ENCODE data around the gene TACSTD2. TPM values are rescaled to one million over a fixed set of nuclear protein-coding genes. Genes with fewer than 3 reads are reported as not detected.
"Not testable (repeated sequence)": the region's sequence is repeated elsewhere in the genome, so short reads cannot be mapped to it uniquely, and the experiment has no call there.

The TACSTD2 gene
- total RNA-seq, 1 donor from 2014 or later, result under 0.01 TPM

DNA sequence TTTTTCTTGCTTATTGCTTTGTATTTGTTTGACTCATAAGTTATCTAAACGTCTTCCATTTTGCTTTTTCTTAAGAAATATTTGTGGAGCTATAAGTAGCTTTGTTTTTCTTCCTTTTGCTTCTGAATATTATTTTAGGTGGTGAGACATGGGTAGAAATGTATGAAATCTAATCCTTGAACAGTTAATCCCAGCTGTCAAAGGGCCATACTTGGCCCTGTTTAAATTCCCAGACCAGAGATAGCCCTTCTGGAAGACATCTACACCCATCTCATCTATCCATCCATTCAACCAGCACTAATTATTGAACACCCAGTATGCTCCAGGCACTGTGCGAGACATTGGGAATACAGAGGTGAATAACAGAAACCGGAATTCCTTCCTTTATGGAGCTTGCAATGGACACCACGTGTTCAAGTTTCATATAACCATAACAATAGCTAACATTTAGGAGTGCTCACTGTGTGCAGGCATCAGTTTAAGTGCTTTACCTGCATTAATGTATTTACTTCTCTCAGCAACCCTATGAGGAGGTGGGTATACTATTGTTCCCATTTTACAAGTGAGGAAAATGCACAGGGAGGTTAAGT lies 8.7 kb downstream of the TACSTD2 start:
- FAIRE-seq (no peak), DNase-seq (ENCODE audit: low spot score in 2 of 2) (no peak)

DNA sequence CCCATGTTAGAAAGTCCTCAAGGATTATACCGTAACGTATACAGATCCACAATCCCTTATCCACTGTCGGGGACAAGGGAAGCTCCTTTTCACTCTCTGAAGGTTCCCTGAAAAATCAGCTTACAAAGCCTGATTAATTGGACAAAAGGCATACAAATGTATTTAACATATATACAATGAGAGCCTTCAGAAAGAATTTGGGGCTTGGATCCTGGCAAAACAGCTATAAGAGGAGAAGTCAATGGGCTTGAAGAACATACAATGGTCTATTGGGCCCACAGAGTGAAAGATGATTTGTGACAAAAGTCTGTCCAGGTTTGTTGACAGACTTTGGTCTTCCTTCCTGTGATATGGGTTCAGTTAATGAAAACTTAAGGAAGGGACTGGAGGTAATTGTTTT lies 10.7 kb downstream of the TACSTD2 start:
- FAIRE-seq (no peak), DNase-seq (ENCODE audit: low spot score in 2 of 2) (no peak)

DNA sequence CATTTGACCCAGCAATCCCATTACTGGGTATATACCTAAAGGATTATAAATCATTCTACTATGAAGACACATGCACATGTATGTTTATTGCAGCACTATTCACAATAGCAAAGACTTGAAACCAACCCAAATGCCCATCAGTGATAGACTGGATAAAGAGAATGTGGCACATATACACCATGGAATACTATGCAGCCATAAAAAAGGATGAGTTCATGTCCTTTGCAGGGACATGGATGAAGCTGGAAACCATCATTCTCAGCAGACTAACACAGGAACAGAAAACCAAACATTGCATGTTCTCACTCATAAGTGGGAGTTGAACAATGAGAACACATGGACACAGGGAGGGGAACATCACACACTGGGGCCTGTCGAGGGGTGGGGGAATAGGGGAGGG lies 13.3 kb downstream of the TACSTD2 start:
- DNase-seq (ENCODE audit: low spot score in 2 of 2); FAIRE-seq: not testable (repeated sequence)

DNA sequence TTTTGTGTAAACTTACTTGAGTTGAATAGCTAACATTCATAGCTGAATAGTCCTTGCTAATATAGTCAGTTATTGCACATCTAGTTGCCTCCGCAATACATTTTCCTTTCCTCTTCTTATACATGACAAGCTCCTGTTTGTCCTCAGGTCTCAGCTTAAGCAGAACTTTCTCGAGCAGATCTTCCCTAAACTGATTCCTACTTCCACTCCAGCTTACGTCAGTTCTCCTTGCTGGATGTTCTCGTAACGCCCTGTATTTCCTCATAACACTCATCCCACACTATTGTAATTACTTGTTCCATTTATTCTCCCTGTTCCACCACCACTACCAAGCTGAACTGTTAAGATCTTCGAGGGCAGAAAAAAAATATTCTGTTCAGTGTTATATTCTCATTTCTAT lies 15.4 kb downstream of the TACSTD2 start:
- DNase-seq (ENCODE audit: low spot score in 2 of 2) (no peak), FAIRE-seq (no peak)

DNA sequence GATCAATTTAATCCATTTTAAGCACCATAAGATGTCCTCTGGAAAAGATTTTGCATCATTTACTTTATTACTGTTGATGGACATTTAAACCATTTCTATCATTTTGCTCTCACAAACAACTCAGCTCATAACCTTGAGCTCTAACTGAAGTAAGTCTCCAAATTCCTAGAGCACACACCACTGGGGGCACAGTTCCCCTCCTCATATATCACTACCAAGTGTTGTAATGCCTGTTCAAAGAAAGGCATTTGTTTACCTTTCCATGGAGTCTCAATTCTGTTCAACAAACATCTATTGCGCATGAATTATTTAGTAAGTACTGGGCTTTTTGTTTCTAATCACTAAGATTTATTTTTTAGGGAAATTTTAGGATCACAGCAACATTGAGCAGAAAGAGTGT lies 21.7 kb downstream of the TACSTD2 start:
- no peak for FAIRE-seq
- no peak for DNase-seq (ENCODE audit: low spot score in 2 of 2)

DNA sequence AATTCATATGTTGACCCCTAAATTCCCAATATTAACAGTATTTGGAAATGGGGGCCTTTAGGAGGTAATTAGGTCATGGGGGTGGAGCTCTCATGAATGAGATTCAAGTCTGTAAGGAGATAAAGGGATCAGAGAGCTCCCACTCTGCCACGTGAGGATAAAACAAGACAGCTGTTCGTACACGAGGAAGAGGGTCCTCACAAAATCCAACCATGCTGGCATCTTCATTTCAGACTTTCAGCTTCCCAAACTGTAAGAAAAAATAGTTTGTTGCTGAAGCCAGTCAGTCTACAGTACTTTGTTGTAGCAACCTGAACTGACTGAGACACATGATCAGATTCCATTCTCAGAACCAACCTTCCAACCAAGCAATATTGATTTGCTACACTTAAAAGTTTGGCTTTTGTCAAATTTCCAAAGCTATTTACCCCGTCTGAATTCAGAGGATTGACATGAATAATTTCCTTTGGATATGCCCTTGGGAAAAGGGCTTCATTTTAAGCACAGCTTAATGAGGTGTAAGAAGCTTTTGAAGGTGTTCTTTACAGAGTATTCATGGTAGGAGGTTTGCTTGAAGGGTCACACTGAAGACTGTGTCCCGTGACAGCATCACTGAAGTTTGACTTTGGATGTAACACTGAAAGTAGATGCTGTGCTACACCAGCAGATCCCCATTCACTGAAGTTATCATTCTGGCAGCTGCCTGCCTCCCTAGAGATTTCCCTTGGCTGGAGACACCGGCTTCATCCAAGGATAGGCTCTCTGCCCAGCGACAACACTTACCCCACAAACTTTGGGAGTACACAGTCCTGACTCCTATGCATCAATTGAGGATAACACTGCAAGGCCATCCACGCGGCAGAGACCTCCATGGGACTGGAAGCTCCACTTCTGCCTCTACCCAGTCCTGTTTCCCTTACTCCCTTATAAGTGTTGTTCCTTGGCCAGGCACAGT lies 25.6 kb downstream of the TACSTD2 start:
- no peak for DNase-seq (ENCODE audit: low spot score in 2 of 2)

DNA sequence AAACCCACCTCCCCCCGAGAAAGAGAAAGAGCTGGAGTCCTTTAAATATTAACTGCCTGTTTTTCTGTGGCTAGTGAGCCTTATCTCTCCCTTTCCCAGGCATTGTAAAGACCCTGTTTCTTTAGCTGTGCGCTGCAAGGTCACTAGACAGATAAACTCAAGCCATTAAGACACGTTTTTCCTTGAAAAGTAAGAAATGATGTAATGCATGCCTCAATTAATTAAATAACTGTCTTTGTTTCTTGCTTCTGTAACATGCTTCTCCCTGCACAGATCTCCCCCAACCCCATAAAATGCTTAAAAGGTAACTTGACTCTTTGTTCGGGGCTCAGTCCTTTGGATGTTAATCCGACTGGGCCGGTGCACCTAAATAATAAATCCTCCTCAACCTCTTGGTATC lies 27.8 kb downstream of the TACSTD2 start:
- DNase-seq (ENCODE audit: low spot score in 2 of 2); FAIRE-seq: not testable (repeated sequence)

More for the DNA sequence above, 25.6 kb downstream of the TACSTD2 start:
- FAIRE-seq, result no peak

DNA sequence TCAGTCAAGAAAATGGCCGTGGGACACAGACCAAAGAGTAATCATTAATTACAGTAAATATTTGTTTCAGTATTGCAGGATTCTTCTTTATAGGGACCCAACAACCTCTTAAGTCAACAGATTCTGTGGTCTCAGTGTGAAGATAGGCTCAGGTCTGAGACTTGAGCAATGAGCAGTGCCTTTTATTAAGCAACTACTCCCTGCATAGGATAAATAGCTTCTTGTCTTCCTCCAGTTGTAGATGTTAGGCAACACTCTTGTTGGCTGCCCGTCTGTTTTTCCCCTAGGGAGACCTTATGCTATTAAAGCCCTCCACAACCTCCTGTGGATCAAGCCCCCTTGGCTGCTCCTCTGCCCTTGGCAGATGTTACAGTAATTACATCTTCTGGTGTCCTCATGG lies 28.7 kb downstream of the TACSTD2 start:
- DNase-seq (ENCODE audit: low spot score in 2 of 2), result no peak
- no peak for FAIRE-seq

DNA sequence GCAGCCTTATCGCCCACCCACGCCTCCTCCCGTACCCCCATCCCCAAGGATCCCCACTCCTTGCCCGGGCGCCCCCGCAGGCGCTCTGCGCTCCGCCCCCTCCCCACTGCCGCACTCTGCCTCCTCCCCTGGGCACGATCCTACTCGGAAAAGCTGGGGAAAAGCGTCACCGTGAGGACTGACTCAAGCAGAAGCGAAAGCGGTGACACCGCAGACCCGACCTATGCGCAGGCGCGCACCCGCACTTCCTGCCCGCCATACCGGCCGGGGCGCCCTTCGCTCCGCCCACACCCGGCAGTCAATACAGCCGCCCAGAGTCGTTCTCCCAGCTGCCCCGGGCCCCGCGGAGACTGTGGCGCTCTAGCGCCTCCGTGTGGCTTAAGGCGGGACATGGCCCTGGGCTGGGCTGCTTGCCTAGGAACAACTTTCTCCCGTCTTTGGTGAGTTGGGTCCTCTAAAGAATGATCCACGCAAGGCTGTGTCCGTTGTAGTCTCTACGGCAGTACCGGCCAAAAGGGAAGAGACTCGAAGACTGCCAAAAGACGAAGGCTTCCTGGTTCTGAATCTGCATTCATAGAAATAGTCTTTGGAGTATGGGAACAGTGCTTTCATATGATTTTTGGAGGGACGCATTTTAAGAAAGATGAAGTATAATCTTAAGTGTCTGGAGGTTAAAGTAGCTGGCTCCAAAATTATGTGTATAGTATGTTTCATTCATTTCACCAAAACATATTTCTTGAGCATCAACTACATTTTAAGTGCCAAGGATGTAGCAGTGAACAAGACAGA lies 30.3 kb downstream of the TACSTD2 start, which contains the start of gene OMA1:
OMA1 (minus strand) TSS at position 207 of the 789 bp plus-strand sequence. CDS start 7,432 bp downstream, outside the sequence.
- peak; percentile 17 for FAIRE-seq

DNA sequence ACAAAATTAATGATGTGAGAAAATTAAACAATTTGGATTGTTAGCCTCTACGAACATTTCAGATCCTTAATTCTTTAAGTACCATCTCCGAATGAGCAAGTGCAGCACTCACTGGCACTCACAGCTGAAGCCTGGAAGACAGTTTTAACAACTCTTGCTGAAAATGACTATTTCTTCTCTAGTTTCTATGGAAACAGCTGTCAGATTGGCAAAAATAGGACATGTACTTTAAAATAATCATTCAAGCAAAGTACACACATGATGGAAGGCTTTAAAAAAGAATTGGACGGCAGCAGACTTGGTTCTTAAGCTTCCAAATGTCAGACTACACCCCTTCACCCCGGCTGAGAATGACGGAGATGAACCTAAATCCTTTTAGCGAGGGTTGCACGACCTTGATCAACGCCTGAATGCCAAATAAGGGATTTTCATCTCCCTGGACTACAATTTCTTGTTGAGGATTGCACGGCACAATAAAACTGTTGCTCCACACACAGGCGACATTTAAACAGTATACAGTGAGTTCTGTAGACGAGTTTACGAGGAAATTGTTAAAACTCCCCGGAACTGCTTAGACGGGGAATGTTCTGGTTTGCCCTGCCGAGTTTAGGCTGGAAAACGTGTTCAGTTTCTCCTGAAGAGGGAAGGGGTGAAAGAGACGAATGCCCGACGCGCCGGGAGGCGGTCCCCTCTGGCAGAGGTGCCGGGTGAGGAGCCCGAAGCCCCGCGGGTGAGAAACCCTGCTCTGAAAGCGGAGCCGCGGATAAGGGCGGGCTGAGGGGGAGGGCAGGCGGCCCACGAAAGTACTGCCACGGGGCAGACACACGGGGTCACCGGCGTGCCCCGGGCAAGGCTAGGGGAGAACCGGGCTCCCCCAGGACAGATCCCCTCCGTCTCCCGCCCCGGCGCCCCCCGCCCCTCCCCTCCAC lies 31.2 kb downstream of the TACSTD2 start:
- DNase-seq (ENCODE audit: low spot score in 2 of 2), result peak in 1 of 2 donors; percentile 47
- no peak for FAIRE-seq

More for the DNA sequence above, 30.3 kb downstream of the TACSTD2 start, which contains the start of gene OMA1:
- DNase-seq (ENCODE audit: low spot score in 2 of 2), result peak; percentile 74 to 90

DNA sequence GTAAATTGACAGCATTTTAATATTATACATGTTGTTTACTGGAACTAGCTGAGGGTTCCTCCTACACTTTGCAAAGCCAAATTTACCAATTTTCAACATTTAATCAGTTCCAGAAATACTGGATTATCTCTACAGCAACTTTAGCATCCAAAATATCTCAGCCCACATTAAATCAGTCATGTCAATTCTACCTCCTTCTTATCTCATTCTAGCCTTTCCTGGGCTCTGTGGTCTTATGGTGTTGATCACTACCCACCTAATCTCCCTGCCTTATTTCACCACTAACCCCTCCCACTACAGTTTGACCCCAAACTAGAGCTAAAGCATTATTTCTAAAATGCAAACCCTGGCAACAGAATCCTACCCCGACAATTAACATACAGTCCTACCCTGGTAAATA lies 33.8 kb downstream of the TACSTD2 start:
- DNase-seq (ENCODE audit: low spot score in 2 of 2) (no peak), FAIRE-seq (no peak)

DNA sequence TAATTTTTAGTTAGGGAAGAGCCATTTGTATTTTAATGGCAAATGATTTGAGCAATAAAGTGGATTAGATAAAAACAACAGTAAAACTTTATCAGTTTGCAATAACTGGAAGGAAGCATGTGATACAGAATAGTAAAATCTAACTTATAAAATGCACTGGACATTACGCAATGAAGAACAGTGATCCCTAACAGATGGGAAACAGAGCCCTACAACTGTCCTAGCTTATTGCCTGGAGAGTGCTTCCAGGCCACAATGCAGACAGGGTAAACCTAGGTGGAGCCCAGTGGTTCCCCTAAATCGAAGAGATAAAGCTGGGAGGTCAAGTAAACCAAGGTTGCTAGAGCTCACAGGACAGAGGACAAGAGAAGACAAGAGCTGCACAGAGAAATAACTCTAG lies 37.5 kb downstream of the TACSTD2 start:
- FAIRE-seq (no peak), DNase-seq (ENCODE audit: low spot score in 2 of 2) (no peak)

DNA sequence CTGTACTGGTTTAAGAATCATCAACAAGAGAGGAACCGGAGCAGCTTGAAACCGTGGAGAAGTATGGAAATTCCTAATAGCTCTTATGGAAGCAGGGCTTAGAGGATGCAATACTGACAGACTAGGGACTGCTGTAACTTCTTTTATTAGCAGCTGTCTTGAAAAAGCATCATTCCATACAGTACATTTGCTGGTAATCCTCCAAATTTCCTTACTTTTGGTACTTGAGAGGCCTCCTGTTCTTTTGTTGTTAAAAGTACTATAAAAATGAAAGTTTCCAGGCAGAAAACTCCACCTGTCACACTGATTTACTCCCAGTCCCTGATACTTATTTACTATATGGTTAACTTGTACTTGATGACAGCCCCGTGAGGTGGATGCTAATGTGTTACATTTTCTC lies 38.2 kb downstream of the TACSTD2 start:
- no peak for DNase-seq (ENCODE audit: low spot score in 2 of 2)
- FAIRE-seq, result no peak

DNA sequence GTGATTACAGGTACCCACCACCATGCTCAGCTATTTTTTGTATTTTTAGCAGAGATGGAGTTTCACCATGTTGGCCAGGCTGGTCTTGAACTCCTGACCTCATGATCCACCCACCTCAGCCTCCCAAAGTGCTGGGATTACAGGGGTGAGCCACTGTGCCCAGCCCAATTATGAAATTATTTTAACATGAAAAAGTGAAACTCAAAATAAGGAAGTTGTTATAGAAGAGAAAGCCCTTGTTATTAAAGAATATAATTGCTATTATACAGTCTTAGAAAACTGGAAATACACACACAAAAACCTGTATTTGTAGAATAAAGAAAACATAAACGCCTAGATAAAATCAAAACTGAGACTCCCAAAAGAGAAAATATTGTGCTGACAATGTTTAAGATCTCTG lies 45.2 kb downstream of the TACSTD2 start:
- not testable (repeated sequence) for DNase-seq (ENCODE audit: low spot score in 2 of 2); FAIRE-seq

DNA sequence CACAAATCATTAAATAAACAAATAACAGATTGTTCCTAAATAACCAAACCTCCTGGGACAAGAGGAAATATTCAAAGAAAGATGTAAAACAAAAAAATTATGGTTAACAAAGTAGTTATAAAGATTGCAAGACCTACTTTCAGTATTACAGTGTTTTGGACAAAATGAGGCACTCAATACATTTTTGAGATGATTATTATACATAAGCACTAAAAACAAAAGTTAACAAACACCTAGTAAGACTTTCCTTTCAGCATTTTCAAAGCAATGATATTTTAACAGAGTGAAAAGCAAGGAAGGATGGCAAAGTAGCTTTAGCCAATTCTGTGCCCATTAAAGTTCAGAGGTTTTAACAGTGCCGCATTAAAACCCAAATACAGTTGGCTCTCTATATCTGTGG lies 47.8 kb downstream of the TACSTD2 start:
- DNase-seq (ENCODE audit: low spot score in 2 of 2), result no peak
- no peak for FAIRE-seq

DNA sequence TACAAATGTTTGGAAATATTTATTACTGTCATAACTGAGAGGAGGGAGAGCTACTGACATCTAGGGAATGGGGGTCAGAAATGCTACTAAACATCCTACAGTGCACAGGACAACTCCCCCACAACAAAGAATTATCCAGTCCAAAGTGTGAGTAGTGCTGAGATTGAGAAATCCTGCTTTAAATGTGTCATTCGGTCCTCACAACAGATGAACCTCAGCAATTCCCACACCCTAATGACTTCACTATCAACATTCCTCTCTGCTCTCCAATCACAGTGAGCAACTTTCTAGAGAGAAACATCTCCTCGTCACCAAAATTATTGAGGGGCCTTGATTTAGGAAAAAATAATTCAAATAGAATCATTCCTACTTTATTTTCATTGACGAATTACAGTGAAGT lies 48.5 kb downstream of the TACSTD2 start:
- FAIRE-seq, result no peak
- no peak for DNase-seq (ENCODE audit: low spot score in 2 of 2)
